HCT116 (cell line): ENCODE results near the gene YIF1B. TPM values are rescaled to one million over a fixed set of nuclear protein-coding genes. Genes with fewer than 3 reads are reported as not detected.
A peak's percentile ranks its signal among the peaks of the same experiment; 100 is the strongest.

Source experiments
- ATAC-seq: fragments of 200-7000 bp; cut with Tn5 transposase; 2 replicates; pipeline ENCODE4 v1.9.1; 2020; ENCODE audit warnings: mild to moderate bottlenecking, moderate library complexity
- BruUV-seq: library from RNA; stranded (reverse); fragments of 400-500 nt; replicated peaks from 2 replicates; lab custom pipeline; 2021; lab: Mats Ljungman, UMichigan
- CTCF ChIA-PET: fragments of 300-600 bp; sonication (Branson Sonifier 250); formaldehyde crosslinking; loops from one replicate; lab custom pipeline; 2021; ENCODE audit warnings: antibody characterized with exemption; lab: Charles Lee
- POLR2A ChIA-PET: fragments of 300-600, 350-600 bp; sonication (Branson Sonifier 250); formaldehyde crosslinking; loops from one replicate; lab custom pipeline; 2021; ENCODE audit warnings: antibody characterized with exemption; lab: Charles Lee
- RAD21 ChIA-PET, 2 experiments: fragments of 300-600 bp; sonication (Branson Sonifier 250); formaldehyde crosslinking; loops; one replicate each; lab custom pipeline; 2023; ENCODE audit warnings: low total read pairs in 2 of 2; ENCODE audit not compliant: uncharacterized antibody in 2 of 2, unreplicated experiment in 2 of 2, low non-redundant PET in 1 of 2; lab: Charles Lee
- DNase-seq: peaks from one replicate; pipeline ENCODE4 v3.0.0-alpha.2; 2010; ENCODE audit warnings: low read depth, low spot score
- H2AFZ ChIP-seq: fragments of 200-600 bp; shearing (Covaris generic), sonication (generic); 2 replicates; pipeline ENCODE4 v1.6.1; 2017; ENCODE audit warnings: low read depth, mixed run types, mixed read lengths, antibody characterized with exemption, low read length; ENCODE audit not compliant: poor library complexity, severe bottlenecking
- H3K27ac ChIP-seq: 2 replicates; pipeline ENCODE4 v1.5.1; 2012; ENCODE audit warnings: low read depth, low read length
- H3K27me3 ChIP-seq: fragments of 200-600 bp; sonication (generic); 2 replicates; pipeline ENCODE4 v1.6.1; 2016; ENCODE audit warnings: mixed run types, low read length, mixed read lengths; ENCODE audit not compliant: insufficient read depth
- H3K36me3 ChIP-seq, 2 experiments: fragments of 200-500 bp in 1 of 2; fragments of 200-600 bp in 1 of 2; sonication (Bioruptor generic) in 1 of 2; sonication (generic) in 1 of 2; 2 replicates each; pipeline versions ENCODE4 v1.5.1 to v1.6.1; 2014 to 2016; ENCODE audit warnings: low read length in 2 of 2, inconsistent platforms in 1 of 2, mixed read lengths in 1 of 2, mixed run types in 1 of 2; ENCODE audit not compliant: insufficient read depth in 2 of 2, control insufficient read depth in 1 of 2
- H3K4me1 ChIP-seq, 2 experiments: fragments of 200-600 bp in 1 of 2; sonication (generic) in 1 of 2; 2 replicates each; pipeline versions ENCODE4 v1.5.1 to v1.6.1; 2012 to 2017; ENCODE audit warnings: low read length in 2 of 2, inconsistent platforms in 1 of 2, mild to moderate bottlenecking in 1 of 2, mixed read lengths in 1 of 2, mixed run types in 1 of 2, moderate library complexity in 1 of 2; ENCODE audit not compliant: insufficient read depth in 2 of 2, control insufficient read depth in 1 of 2
- H3K4me2 ChIP-seq: fragments of 200-600 bp; sonication (generic); 2 replicates; pipeline ENCODE4 v1.6.1; 2017; ENCODE audit warnings: mixed run types, low read length, mixed read lengths
- H3K4me3 ChIP-seq, 2 experiments: fragments of 200-600 bp in 1 of 2; sonication (generic) in 1 of 2; replicated peaks in 1 of 2; 2 replicates each; pipeline ENCODE4 v1.5.1; 2011 to 2016; ENCODE audit warnings: low read length in 2 of 2, control low read depth in 1 of 2, low read depth in 1 of 2, mild to moderate bottlenecking in 1 of 2, mixed read lengths in 1 of 2, mixed run types in 1 of 2
- H3K79me2 ChIP-seq: fragments of 200-600 bp; sonication (generic); 2 replicates; pipeline ENCODE4 v1.6.1; 2017; ENCODE audit warnings: mild to moderate bottlenecking, mixed run types, low read length, moderate library complexity, mixed read lengths; ENCODE audit not compliant: insufficient read depth
- H3K9ac ChIP-seq: fragments of 200-600 bp; sonication (generic); 2 replicates; pipeline ENCODE4 v1.6.1; 2016; ENCODE audit warnings: low read length, mixed read lengths
- H3K9me2 ChIP-seq: fragments of 200-600 bp; sonication (generic), shearing (Covaris generic); 2 replicates; pipeline ENCODE4 v1.6.1; 2017; ENCODE audit warnings: mixed run types, mild to moderate bottlenecking, moderate library complexity; ENCODE audit not compliant: insufficient read depth
- H3K9me3 ChIP-seq, 2 experiments: fragments of 200-500 bp in 1 of 2; fragments of 200-600 bp in 1 of 2; sonication (Bioruptor generic) in 1 of 2; sonication (generic) in 1 of 2; 2 replicates each; pipeline ENCODE4 v1.6.1; 2014 to 2017; ENCODE audit warnings: low read length in 2 of 2, mixed read lengths in 2 of 2, inconsistent platforms in 1 of 2, low read depth in 1 of 2, mild to moderate bottlenecking in 1 of 2, mixed run types in 1 of 2, moderate library complexity in 1 of 2; ENCODE audit not compliant: control insufficient read depth in 1 of 2, insufficient read depth in 1 of 2
- H4K20me1 ChIP-seq: fragments of 200-600 bp; sonication (generic), shearing (Covaris generic); 2 replicates; pipeline ENCODE4 v1.6.1; 2017; ENCODE audit warnings: mixed run types, mild to moderate bottlenecking, moderate library complexity; ENCODE audit not compliant: insufficient read depth
- CBX3 ChIP-seq: IDR thresholded peaks from 2 replicates; pipeline ENCODE4 v1.6.1; 2012; ENCODE audit warnings: low read depth
- CEBPB ChIP-seq: IDR thresholded peaks from 2 replicates; pipeline ENCODE4 v1.6.1; 2012; ENCODE audit warnings: low read depth
- EZH2 ChIP-seq: fragments of 200-600 bp; sonication (generic); IDR thresholded peaks from 2 replicates; pipeline ENCODE4 v1.6.1; 2017; ENCODE audit warnings: antibody characterized with exemption, mixed run types
- EZH2phosphoT487 ChIP-seq: fragments of 200-600 bp; IDR thresholded peaks from 2 replicates; pipeline ENCODE4 v1.6.1; 2018; ENCODE audit warnings: antibody characterized with exemption, borderline replicate concordance
- JUND ChIP-seq: IDR thresholded peaks from 2 replicates; pipeline ENCODE4 v1.6.1; 2012
- MAX ChIP-seq: IDR thresholded peaks from 2 replicates; pipeline ENCODE4 v1.6.1; 2012
- POLR2A ChIP-seq: IDR thresholded peaks from 2 replicates; pipeline ENCODE4 v1.7.0; 2011; ENCODE audit warnings: borderline replicate concordance; ENCODE audit not compliant: insufficient read depth, insufficient read length; ENCODE audit errors: extremely low read depth
- SP1 ChIP-seq: IDR thresholded peaks from 2 replicates; pipeline ENCODE4 v1.6.1; 2012; ENCODE audit warnings: low read depth
- SRF ChIP-seq: IDR thresholded peaks from 2 replicates; pipeline ENCODE4 v1.6.1; 2012; ENCODE audit warnings: low read depth
- TCF7L2 ChIP-seq: IDR thresholded peaks from 2 replicates; pipeline ENCODE4 v1.7.0; 2011; ENCODE audit warnings: borderline replicate concordance, inconsistent platforms; ENCODE audit not compliant: insufficient read depth, insufficient read length; ENCODE audit errors: extremely low read depth
- ZFX ChIP-seq: fragments of 450-650 bp; IDR thresholded peaks from 2 replicates; pipeline ENCODE4 v1.6.1; 2017
- intact Hi-C: fragments of 100-400 bp; cut with micrococcal nuclease; formaldehyde crosslinking; loops from 2 replicates; pipeline ENCODE4 v1.10.0; 2022
- total RNA-seq: library from RNA; stranded (reverse); gene quantifications from one replicate; pipeline ENCODE4 v1.2.1, GENCODE V29; 2021; ENCODE audit not compliant: unreplicated experiment
- TF ChIP-seq, protein P1 (sequence below), 3 experiments: fragments of 200-600 bp in 1 of 3; sonication (generic) in 1 of 3; IDR thresholded peaks in 2 of 3; conservative IDR thresholded peaks in 1 of 3; 2 replicates each; pipeline ENCODE4 v1.5.1; 2012 to 2017; ENCODE audit warnings: low read depth in 2 of 3, low read length in 2 of 3, antibody characterized with exemption in 1 of 3, borderline replicate concordance in 1 of 3, control low read depth in 1 of 3, mild to moderate bottlenecking in 1 of 3, mixed read lengths in 1 of 3, mixed run types in 1 of 3, moderate library complexity in 1 of 3; ENCODE audit not compliant: insufficient read depth in 1 of 3
- TF ChIP-seq, protein P2 (sequence below): IDR thresholded peaks from 2 replicates; pipeline ENCODE4 v1.6.1; 2011; ENCODE audit warnings: mild to moderate bottlenecking, low read length, moderate library complexity; ENCODE audit not compliant: insufficient replicate concordance; ENCODE audit errors: extremely low read depth

The YIF1B gene
- total RNA-seq, 1 experiment from 2014 or later = 67.5 TPM

DNA sequence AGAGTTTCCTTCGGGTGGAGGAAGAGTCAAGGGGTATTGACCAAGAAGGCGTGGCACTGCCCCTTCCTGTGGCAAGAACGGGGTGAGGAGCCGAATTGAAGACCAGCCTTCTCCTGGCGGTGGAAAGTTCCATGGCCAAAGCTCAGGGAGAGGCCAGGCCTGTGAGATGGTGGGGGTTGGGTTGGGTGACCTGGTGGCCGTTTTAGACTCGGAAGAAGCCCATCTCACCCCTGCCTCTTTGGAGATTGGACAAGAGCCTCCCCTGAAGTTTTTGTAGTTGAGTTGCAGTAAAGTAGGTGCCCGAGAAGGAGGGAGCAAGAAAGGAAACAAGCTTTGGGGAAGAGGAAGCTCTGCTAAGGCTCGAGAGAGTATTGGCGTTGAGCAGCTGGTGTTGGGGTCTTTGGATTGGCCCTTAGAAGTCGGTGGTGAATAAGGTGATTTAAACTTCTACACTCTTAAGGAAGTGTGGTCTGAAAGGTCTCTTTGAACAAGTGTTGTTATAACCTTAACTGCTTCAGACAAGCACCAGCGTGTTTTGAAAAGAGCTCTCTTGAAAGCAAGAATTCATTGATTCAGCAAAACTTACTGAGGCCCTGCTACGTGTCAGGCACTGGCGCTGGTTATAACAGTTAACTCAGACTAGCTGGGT, 50.4 kb downstream of the YIF1B start:
- Histone ChIP-seq H3K4me1 (peaks cover 54 to 71% of the 10 kb centered on the region in 2 experiments), H3K36me3 (no peaks in the 10 kb centered on the region; a peak in 1 of 4 replicates), H3K9me2 (no peaks in the 10 kb centered on the region), H3K9me3 (no peaks in the 10 kb centered on the region), H3K9ac (peak overlapping the region; percentile 88), H3K4me2 (peak overlapping the region; percentile 90), H3K79me2 (peaks cover 59% of the 10 kb centered on the region), H3K27ac (peak overlapping the region; percentile 99), H2AFZ (no peak overlapping the region), H3K4me3 (peak overlapping the region; percentile 81 to 100), H3K27me3 (no peaks in the 10 kb centered on the region), H4K20me1 (no peaks in the 10 kb centered on the region; the same call in 1 of the 2 replicates)
- RAD21 ChIA-PET = interaction anchor here in 1 of 2 experiments (0.6 kb wide), 1 partner anchor 22 kb away, joined by 4 read pairs; no protein-coding TSS in a partner anchor
- DNase-seq (no peak), ATAC-seq (no peak)
- intact Hi-C loops = no loop called here
- TSS peak; percentile 69 for BruUV-seq
- CTCF ChIA-PET = interaction anchor here (0.8 to 1.2 kb wide), 4 partner anchors 21 to 70 kb away, joined by 3 to 4 read pairs (median 4); no protein-coding TSS in a partner anchor
- POLR2A ChIA-PET = interaction anchor here (0.7 to 2.9 kb wide), 8 partner anchors 12 to 67 kb away, joined by 3 to 15 read pairs (median 4); partner anchors contain the start of gene C19orf33
- TF ChIP-seq MAX = no peak
- no peak for TF ChIP-seq EZH2phosphoT487
- TF ChIP-seq TCF7L2 = no peak

DNA sequence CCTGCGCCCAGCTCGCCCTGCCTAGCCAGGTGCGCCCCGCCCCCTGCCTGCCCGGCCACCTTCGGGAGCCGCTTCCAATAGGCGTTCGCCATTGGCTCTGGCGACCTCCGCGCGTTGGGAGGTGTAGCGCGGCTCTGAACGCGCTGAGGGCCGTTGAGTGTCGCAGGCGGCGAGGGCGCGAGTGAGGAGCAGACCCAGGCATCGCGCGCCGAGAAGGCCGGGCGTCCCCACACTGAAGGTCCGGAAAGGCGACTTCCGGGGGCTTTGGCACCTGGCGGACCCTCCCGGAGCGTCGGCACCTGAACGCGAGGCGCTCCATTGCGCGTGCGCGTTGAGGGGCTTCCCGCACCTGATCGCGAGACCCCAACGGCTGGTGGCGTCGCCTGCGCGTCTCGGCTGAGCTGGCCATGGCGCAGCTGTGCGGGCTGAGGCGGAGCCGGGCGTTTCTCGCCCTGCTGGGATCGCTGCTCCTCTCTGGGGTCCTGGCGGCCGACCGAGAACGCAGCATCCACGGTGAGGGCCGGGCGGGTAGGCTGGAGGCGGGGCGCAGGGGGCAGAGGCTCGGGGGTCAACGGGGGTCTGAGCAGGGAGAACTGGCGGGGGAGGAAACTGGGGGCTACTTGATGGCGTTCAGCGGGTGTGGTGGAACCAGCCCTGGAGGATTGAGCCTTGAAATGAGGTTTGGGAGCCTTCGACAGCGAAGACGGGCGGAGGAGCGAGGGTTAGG, 51.1 kb downstream of the YIF1B start, which contains the start of gene SPINT2:
Gene SPINT2, plus strand, starts transcription at position 88 of the 727 bp plus-strand sequence. Its CDS starts 320 bp downstream, at position 408.
- Histone ChIP-seq H3K4me2 (peak within 1 kb of the TSS; percentile 90), H3K9me2 (no peaks in the 10 kb centered on the region), H3K9me3 (no peaks in the 10 kb centered on the region), H3K4me1 (peaks cover 48 to 65% of the 10 kb centered on the region in 2 experiments), H2AFZ (no peak within 1 kb of the TSS), H3K4me3 (peak within 1 kb of the TSS; percentile 81 to 100), H4K20me1 (no peaks in the 10 kb centered on the region; the same call in 1 of the 2 replicates), H3K79me2 (peaks cover 52% of the 10 kb centered on the region), H3K27ac (peak within 1 kb of the TSS; percentile 99), H3K36me3 (no peaks in the 10 kb centered on the region; a peak in 1 of 4 replicates), H3K9ac (peak within 1 kb of the TSS; percentile 88), H3K27me3 (no peaks in the 10 kb centered on the region)
- intact Hi-C loops = loop anchor here (1.0 kb wide), 1 partner anchor 40 kb away; the partner anchor contains the start of gene C19orf33
- ChIA-PET POLR2A (interaction anchor here (0.7 to 2.9 kb wide), 17 partner anchors 11 to 1142 kb away, joined by 3 to 15 read pairs (median 5); partner anchors contain the start of genes C19orf33 and GGN), RAD21 (interaction anchor here (1.0 to 1.5 kb wide), 2 partner anchors 12 to 123 kb away, joined by 3 to 4 read pairs; partner anchors contain the start of gene GGN (in 1 of the 2)), CTCF (interaction anchor here (0.7 to 1.2 kb wide), 6 partner anchors 21 to 1528 kb away, joined by 3 to 8 read pairs (median 4); partner anchors contain the start of gene CATSPERG)
- ATAC-seq (peak; percentile 84), DNase-seq (peak; percentile 67)
- no TSS peak for BruUV-seq
- TF ChIP-seq ZFX = peak; percentile 55
- TF ChIP-seq, protein P1, sequence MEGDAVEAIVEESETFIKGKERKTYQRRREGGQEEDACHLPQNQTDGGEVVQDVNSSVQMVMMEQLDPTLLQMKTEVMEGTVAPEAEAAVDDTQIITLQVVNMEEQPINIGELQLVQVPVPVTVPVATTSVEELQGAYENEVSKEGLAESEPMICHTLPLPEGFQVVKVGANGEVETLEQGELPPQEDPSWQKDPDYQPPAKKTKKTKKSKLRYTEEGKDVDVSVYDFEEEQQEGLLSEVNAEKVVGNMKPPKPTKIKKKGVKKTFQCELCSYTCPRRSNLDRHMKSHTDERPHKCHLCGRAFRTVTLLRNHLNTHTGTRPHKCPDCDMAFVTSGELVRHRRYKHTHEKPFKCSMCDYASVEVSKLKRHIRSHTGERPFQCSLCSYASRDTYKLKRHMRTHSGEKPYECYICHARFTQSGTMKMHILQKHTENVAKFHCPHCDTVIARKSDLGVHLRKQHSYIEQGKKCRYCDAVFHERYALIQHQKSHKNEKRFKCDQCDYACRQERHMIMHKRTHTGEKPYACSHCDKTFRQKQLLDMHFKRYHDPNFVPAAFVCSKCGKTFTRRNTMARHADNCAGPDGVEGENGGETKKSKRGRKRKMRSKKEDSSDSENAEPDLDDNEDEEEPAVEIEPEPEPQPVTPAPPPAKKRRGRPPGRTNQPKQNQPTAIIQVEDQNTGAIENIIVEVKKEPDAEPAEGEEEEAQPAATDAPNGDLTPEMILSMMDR (IDR thresholded peaks at IDR 0.05 in 2 of 3, conservative IDR thresholded peaks at IDR 0.05 in 1 of 3; ENCODE audit: borderline replicate concordance in 1 of 3, insufficient read depth in 1 of 3, low read depth in 2 of 3, low read length in 2 of 3) = no peak
- no peak for TF ChIP-seq CEBPB
- TF ChIP-seq POLR2A = peak; percentile 71
- no peak for TF ChIP-seq JUND
- no peak for TF ChIP-seq SP1
- TF ChIP-seq EZH2 = no peak
- TF ChIP-seq, protein P2, sequence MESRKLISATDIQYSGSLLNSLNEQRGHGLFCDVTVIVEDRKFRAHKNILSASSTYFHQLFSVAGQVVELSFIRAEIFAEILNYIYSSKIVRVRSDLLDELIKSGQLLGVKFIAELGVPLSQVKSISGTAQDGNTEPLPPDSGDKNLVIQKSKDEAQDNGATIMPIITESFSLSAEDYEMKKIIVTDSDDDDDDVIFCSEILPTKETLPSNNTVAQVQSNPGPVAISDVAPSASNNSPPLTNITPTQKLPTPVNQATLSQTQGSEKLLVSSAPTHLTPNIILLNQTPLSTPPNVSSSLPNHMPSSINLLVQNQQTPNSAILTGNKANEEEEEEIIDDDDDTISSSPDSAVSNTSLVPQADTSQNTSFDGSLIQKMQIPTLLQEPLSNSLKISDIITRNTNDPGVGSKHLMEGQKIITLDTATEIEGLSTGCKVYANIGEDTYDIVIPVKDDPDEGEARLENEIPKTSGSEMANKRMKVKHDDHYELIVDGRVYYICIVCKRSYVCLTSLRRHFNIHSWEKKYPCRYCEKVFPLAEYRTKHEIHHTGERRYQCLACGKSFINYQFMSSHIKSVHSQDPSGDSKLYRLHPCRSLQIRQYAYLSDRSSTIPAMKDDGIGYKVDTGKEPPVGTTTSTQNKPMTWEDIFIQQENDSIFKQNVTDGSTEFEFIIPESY = peak; percentile 81
- no peak for TF ChIP-seq CBX3
- TF ChIP-seq SRF = no peak
